Liver (tissue), 9 donors: ENCODE measurements around the gene LAMA5. TPM values are rescaled to one million over a fixed set of nuclear protein-coding genes. Genes with fewer than 3 reads are reported as not detected.

Source experiments
- DNase-seq: peaks from one replicate; pipeline ENCODE4 v3.0.0-alpha.2; 2017; ENCODE audit warnings: low spot score
- H3K27ac ChIP-seq, 2 donors: one replicate each; pipeline ENCODE4 v1.7.0; 2013; ENCODE audit warnings: inconsistent platforms in 2 of 2, low read length in 2 of 2, control low read depth in 1 of 2, low read depth in 1 of 2, mild to moderate bottlenecking in 1 of 2
- H3K27me3 ChIP-seq, 4 donors: one replicate each; pipeline versions ENCODE4 v1.6.1 to v1.7.0; 2013; ENCODE audit warnings: low read length in 3 of 4, inconsistent platforms in 1 of 4, mild to moderate bottlenecking in 1 of 4, moderate library complexity in 1 of 4; ENCODE audit not compliant: control insufficient read depth in 4 of 4, insufficient read depth in 4 of 4
- H3K36me3 ChIP-seq, 4 donors: one replicate each; pipeline versions ENCODE4 v1.6.1 to v1.7.0; 2013; ENCODE audit warnings: low read length in 3 of 4, mild to moderate bottlenecking in 3 of 4, low read depth in 1 of 4, moderate library complexity in 1 of 4; ENCODE audit not compliant: control insufficient read depth in 4 of 4, insufficient read depth in 3 of 4
- H3K4me1 ChIP-seq, 4 donors: one replicate each; pipeline versions ENCODE4 v1.6.1 to v1.7.0; 2013; ENCODE audit warnings: low read length in 3 of 4, mild to moderate bottlenecking in 3 of 4, moderate library complexity in 1 of 4; ENCODE audit not compliant: control insufficient read depth in 4 of 4, insufficient read depth in 4 of 4
- H3K4me3 ChIP-seq, 3 donors: one replicate each; pipeline versions ENCODE4 v1.6.1 to v1.7.0; 2013; ENCODE audit warnings: low read length in 3 of 3, control low read depth in 1 of 3, low read depth in 1 of 3, mild to moderate bottlenecking in 1 of 3
- H3K9ac ChIP-seq, 2 donors: one replicate each; pipeline ENCODE4 v1.7.0; 2013; ENCODE audit warnings: low read length in 2 of 2, mild to moderate bottlenecking in 2 of 2, moderate library complexity in 2 of 2, control low read depth in 1 of 2, low read depth in 1 of 2
- H3K9me3 ChIP-seq, 4 donors: one replicate each; pipeline versions ENCODE4 v1.6.1 to v1.7.0; 2013; ENCODE audit warnings: low read length in 3 of 4; ENCODE audit not compliant: control insufficient read depth in 4 of 4
- EGR1 ChIP-seq, 2 donors: IDR thresholded peaks; 2 replicates each; pipeline ENCODE4 v1.6.1; 2016 to 2018; ENCODE audit warnings: antibody characterized with exemption in 2 of 2, low read depth in 2 of 2
- FOXA1 ChIP-seq: IDR thresholded peaks from 2 replicates; pipeline ENCODE4 v1.6.1; 2016; ENCODE audit warnings: antibody characterized with exemption
- FOXA2 ChIP-seq: IDR thresholded peaks from 2 replicates; pipeline ENCODE4 v1.6.1; 2016; ENCODE audit warnings: antibody characterized with exemption
- GABPA ChIP-seq, 2 donors: IDR thresholded peaks in 1 of 2; conservative IDR thresholded peaks in 1 of 2; 2 replicates each; pipeline ENCODE4 v1.6.1; 2016; ENCODE audit warnings: antibody characterized with exemption in 2 of 2, mild to moderate bottlenecking in 1 of 2, moderate library complexity in 1 of 2
- HNF4A ChIP-seq, 2 donors: conservative IDR thresholded peaks; 2 replicates each; pipeline ENCODE4 v1.6.1; 2016; ENCODE audit warnings: antibody characterized with exemption in 2 of 2, mild to moderate bottlenecking in 2 of 2
- HNF4G ChIP-seq: IDR thresholded peaks from 2 replicates; pipeline ENCODE4 v1.6.1; 2016; ENCODE audit warnings: antibody characterized with exemption
- JUND ChIP-seq, 2 donors: IDR thresholded peaks; 2 replicates each; pipeline ENCODE4 v1.6.1; 2016; ENCODE audit warnings: antibody characterized with exemption in 2 of 2
- NR2F2 ChIP-seq: IDR thresholded peaks from 2 replicates; pipeline ENCODE4 v1.6.1; 2016; ENCODE audit warnings: antibody characterized with exemption
- RAD21 ChIP-seq, 2 donors: IDR thresholded peaks; 2 replicates each; pipeline ENCODE4 v1.6.1; 2016; ENCODE audit warnings: antibody characterized with exemption in 2 of 2, mild to moderate bottlenecking in 2 of 2
- RXRA ChIP-seq, 2 donors: IDR thresholded peaks; 2 replicates each; pipeline ENCODE4 v1.6.1; 2017 to 2018; ENCODE audit warnings: antibody characterized with exemption in 2 of 2, mild to moderate bottlenecking in 1 of 2
- SP1 ChIP-seq: IDR thresholded peaks from 2 replicates; pipeline ENCODE4 v1.6.1; 2018; ENCODE audit warnings: antibody characterized with exemption, mild to moderate bottlenecking
- TAF1 ChIP-seq: conservative IDR thresholded peaks from 2 replicates; pipeline ENCODE4 v1.6.1; 2016; ENCODE audit warnings: antibody characterized with exemption, mild to moderate bottlenecking
- YY1 ChIP-seq: IDR thresholded peaks from 2 replicates; pipeline ENCODE4 v1.6.1; 2016; ENCODE audit warnings: antibody characterized with exemption, mild to moderate bottlenecking
- WGBS: extraction: QIAGEN DNeasy Blood & Tissue Kit; methylation state at CpG from one replicate; pipeline ENCODE4 v1.1.7; 2013; 5-methylcytosine and 5-hydroxymethylcytosine counted together
- polyA plus RNA-seq, 2 donors: library from polyadenylated mRNA; stranded (reverse) in 1 of 2; unstranded in 1 of 2; fragments of 200-250 nt in 1 of 2; fragments of >200 nt in 1 of 2; fragmentation: Nextera tagmentation in 1 of 2; extraction: Ambion mirVana in 1 of 2; gene quantifications; one replicate each; pipeline versions ENCODE4 v1.2.1 to v1.2.3, GENCODE V29; 2013 to 2015
- total RNA-seq, 2 donors: library from RNA; depleted of rRNA; stranded (reverse); fragments of >200 nt; gene quantifications; one replicate each; pipeline ENCODE4 v1.2.3, GENCODE V29; 2014
- TF ChIP-seq, protein P1 (sequence below): IDR thresholded peaks from 2 replicates; pipeline ENCODE4 v1.6.1; 2016; ENCODE audit warnings: antibody characterized with exemption
- TF ChIP-seq, protein P2 (sequence below): IDR thresholded peaks from 2 replicates; pipeline ENCODE4 v1.6.1; 2016; ENCODE audit warnings: antibody characterized with exemption
- TF ChIP-seq, protein P3 (sequence below): fragments of 150-350 bp; IDR thresholded peaks from 2 replicates; pipeline ENCODE4 v1.5.1; 2017; ENCODE audit warnings: improper control_type of control experiment, low read depth, low read length; ENCODE audit not compliant: missing input control
- TF ChIP-seq, protein P4 (sequence below): IDR thresholded peaks from 2 replicates; pipeline ENCODE4 v1.6.1; 2016; ENCODE audit warnings: antibody characterized with exemption, mild to moderate bottlenecking
- TF ChIP-seq, protein P5 (sequence below): IDR thresholded peaks from 2 replicates; pipeline ENCODE4 v1.6.1; 2016; ENCODE audit warnings: antibody characterized with exemption
- donor health status: healthy.
- donor health status: healthy.
- donor health status: healthy.
- donor health status: healthy.
- donor health status: healthy.

The LAMA5 gene
- total and polyA plus RNA-seq, 4 donors = 3.6 to 40.2 (median 13.7) TPM

DNA sequence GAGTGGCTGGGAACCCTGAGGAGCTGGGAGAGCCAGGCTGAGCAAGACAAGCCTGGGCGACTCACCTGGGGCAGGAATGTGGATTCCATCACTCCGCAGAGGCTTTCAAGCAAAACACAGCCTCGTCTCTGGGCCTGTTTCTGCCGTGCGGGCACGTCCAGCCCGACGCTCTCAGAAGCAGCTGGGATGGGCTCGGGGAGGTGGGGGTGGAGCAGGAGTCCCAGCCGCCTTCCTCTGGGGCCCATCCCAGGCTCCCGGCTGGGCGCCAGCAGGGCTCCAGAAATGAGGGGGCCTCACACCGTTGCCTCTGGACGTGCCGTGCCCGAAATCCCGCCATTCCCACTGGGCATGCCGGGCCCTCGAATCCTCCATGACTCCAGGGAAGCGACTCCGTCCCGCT, 11.1 kb upstream of the LAMA5 start:
- Histone ChIP-seq H3K27ac (no peak overlapping the region), H3K27me3 (no peaks in the 10 kb centered on the region), H3K9ac (no peak overlapping the region), H3K36me3 (no peaks in the 10 kb centered on the region), H3K4me3 (no peak overlapping the region), H3K9me3 (no peaks in the 10 kb centered on the region), H3K4me1 (peaks cover 4 to 34% (median 21%) of the 10 kb centered on the region in 4 donors)
- TF ChIP-seq, protein P1, sequence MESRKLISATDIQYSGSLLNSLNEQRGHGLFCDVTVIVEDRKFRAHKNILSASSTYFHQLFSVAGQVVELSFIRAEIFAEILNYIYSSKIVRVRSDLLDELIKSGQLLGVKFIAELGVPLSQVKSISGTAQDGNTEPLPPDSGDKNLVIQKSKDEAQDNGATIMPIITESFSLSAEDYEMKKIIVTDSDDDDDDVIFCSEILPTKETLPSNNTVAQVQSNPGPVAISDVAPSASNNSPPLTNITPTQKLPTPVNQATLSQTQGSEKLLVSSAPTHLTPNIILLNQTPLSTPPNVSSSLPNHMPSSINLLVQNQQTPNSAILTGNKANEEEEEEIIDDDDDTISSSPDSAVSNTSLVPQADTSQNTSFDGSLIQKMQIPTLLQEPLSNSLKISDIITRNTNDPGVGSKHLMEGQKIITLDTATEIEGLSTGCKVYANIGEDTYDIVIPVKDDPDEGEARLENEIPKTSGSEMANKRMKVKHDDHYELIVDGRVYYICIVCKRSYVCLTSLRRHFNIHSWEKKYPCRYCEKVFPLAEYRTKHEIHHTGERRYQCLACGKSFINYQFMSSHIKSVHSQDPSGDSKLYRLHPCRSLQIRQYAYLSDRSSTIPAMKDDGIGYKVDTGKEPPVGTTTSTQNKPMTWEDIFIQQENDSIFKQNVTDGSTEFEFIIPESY = no peak
- no peak for TF ChIP-seq SP1
- TF ChIP-seq FOXA2 = no peak
- TF ChIP-seq JUND (IDR thresholded peaks at IDR 0.05) = no peak
- no peak for TF ChIP-seq NR2F2
- TF ChIP-seq, protein P2, sequence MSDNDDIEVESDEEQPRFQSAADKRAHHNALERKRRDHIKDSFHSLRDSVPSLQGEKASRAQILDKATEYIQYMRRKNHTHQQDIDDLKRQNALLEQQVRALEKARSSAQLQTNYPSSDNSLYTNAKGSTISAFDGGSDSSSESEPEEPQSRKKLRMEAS = no peak
- TF ChIP-seq RXRA (IDR thresholded peaks at IDR 0.05) = no peak
- TF ChIP-seq, protein P3, sequence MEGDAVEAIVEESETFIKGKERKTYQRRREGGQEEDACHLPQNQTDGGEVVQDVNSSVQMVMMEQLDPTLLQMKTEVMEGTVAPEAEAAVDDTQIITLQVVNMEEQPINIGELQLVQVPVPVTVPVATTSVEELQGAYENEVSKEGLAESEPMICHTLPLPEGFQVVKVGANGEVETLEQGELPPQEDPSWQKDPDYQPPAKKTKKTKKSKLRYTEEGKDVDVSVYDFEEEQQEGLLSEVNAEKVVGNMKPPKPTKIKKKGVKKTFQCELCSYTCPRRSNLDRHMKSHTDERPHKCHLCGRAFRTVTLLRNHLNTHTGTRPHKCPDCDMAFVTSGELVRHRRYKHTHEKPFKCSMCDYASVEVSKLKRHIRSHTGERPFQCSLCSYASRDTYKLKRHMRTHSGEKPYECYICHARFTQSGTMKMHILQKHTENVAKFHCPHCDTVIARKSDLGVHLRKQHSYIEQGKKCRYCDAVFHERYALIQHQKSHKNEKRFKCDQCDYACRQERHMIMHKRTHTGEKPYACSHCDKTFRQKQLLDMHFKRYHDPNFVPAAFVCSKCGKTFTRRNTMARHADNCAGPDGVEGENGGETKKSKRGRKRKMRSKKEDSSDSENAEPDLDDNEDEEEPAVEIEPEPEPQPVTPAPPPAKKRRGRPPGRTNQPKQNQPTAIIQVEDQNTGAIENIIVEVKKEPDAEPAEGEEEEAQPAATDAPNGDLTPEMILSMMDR = no peak
- no peak for TF ChIP-seq TAF1
- no peak for TF ChIP-seq HNF4A (conservative IDR thresholded peaks at IDR 0.05)
- WGBS = 84% methylated on average over 22 of the region's 22 CpGs
- no peak for DNase-seq

DNA sequence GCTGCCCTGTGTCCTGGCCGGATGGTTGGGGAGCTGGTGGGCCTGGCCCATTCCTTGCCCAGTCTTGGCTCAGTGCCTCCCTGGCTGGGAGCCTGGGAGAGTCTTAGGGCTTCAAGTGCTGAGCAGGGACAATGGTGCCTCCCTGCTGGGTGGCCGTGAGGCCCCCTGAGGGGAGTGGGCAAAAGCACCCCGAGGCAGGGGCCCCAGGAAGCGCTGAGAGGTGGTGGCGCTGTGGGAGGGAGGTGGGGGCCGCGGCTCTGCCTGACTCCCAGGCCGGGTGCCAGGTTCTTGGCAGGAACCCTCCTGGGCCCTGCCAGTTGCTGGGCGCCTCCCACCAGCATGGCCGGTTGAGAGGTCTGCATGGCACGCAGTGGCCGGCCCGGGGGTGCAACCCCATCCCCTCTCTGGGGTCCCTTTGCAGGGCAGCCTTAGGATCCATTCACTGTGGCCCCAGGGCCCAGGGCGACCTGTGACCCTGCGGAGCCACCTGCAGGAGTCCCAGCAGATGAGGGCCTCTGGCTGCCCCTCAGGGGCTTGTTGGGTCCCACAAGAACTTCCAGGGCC, 10.6 kb upstream of the LAMA5 start:
- no peaks in the 10 kb centered on the region for H3K27me3 ChIP-seq
- peaks cover 4 to 34% (median 21%) of the 10 kb centered on the region in 4 donors for H3K4me1 ChIP-seq
- no peaks in the 10 kb centered on the region for H3K9me3 ChIP-seq
- no peak overlapping the region for H3K4me3 ChIP-seq
- no peak overlapping the region for H3K9ac ChIP-seq
- WGBS = 45% methylated on average over 15 of the region's 15 CpGs
- DNase-seq = no peak
- H3K27ac ChIP-seq = no peak overlapping the region
- H3K36me3 ChIP-seq = no peaks in the 10 kb centered on the region
- TF ChIP-seq FOXA2 (no peak), RXRA (IDR thresholded peaks at IDR 0.05) (no peak), HNF4G (no peak), HNF4A (conservative IDR thresholded peaks at IDR 0.05) (no peak), SP1 (no peak), EGR1 (IDR thresholded peaks at IDR 0.05; ENCODE audit: low read depth in 2 of 2) (no peak), TAF1 (no peak), RAD21 (IDR thresholded peaks at IDR 0.05) (no peak), JUND (IDR thresholded peaks at IDR 0.05) (no peak), NR2F2 (no peak), FOXA1 (no peak), YY1 (no peak), GABPA (IDR thresholded peaks at IDR 0.05 in 1 of 2, conservative IDR thresholded peaks at IDR 0.05 in 1 of 2) (no peak)
- TF ChIP-seq, protein P4, sequence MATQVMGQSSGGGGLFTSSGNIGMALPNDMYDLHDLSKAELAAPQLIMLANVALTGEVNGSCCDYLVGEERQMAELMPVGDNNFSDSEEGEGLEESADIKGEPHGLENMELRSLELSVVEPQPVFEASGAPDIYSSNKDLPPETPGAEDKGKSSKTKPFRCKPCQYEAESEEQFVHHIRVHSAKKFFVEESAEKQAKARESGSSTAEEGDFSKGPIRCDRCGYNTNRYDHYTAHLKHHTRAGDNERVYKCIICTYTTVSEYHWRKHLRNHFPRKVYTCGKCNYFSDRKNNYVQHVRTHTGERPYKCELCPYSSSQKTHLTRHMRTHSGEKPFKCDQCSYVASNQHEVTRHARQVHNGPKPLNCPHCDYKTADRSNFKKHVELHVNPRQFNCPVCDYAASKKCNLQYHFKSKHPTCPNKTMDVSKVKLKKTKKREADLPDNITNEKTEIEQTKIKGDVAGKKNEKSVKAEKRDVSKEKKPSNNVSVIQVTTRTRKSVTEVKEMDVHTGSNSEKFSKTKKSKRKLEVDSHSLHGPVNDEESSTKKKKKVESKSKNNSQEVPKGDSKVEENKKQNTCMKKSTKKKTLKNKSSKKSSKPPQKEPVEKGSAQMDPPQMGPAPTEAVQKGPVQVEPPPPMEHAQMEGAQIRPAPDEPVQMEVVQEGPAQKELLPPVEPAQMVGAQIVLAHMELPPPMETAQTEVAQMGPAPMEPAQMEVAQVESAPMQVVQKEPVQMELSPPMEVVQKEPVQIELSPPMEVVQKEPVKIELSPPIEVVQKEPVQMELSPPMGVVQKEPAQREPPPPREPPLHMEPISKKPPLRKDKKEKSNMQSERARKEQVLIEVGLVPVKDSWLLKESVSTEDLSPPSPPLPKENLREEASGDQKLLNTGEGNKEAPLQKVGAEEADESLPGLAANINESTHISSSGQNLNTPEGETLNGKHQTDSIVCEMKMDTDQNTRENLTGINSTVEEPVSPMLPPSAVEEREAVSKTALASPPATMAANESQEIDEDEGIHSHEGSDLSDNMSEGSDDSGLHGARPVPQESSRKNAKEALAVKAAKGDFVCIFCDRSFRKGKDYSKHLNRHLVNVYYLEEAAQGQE = no peak
- TF ChIP-seq, protein P3 = no peak
- TF ChIP-seq, protein P2 = no peak
- TF ChIP-seq, protein P1 = no peak
- TF ChIP-seq, protein P5, sequence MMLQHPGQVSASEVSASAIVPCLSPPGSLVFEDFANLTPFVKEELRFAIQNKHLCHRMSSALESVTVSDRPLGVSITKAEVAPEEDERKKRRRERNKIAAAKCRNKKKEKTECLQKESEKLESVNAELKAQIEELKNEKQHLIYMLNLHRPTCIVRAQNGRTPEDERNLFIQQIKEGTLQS = no peak
